NCI-H345 (cell line): ENCODE results near the gene SAA1.

ENCODE experiments used
- DNase-seq: peaks from one replicate; lab custom pipeline; 2025; lab: John Stamatoyannopoulos, UW

Gene SAA1

GRCh38 chr11:18310800-18311340, 44.8 kb downstream of the SAA1 start:
- DNase-seq = no peak

GRCh38 chr11:18312012-18312411, 45.9 kb downstream of the SAA1 start:
- no peak for DNase-seq

- DNase-seq = no peak
Observed at GRCh38 chr11:18312663-18313420, 46.8 kb downstream of the SAA1 start.

- DNase-seq = no peak
Observed at GRCh38 chr11:18313965-18314763, 48.1 kb downstream of the SAA1 start.

GRCh38 chr11:18314784-18315523, 48.9 kb downstream of the SAA1 start:
- DNase-seq = no peak

GRCh38 chr11:18315893-18316292, 49.8 kb downstream of the SAA1 start:
- DNase-seq = no peak

- no peak for DNase-seq
Observed at GRCh38 chr11:18317551-18317950, 51.5 kb downstream of the SAA1 start.
